Astrocyte (in vitro differentiated cells and primary cell): ENCODE results near the gene KIZ. TPM values are rescaled to one million over a fixed set of nuclear protein-coding genes. Genes with fewer than 3 reads are reported as not detected.

ENCODE experiments used
- DNase-seq: peaks from one replicate; pipeline ENCODE4 v3.0.0-alpha.2; 2010; ENCODE audit warnings: low read depth
- FAIRE-seq: peaks from 2 replicates; lab custom pipeline; 2011; peaks lifted over from hg19 to GRCh38; lab: Jason Lieb, UNC
- H2AFZ ChIP-seq: 2 replicates; pipeline ENCODE4 v1.6.0; 2012; ENCODE audit warnings: low read depth, low read length, inconsistent platforms
- H3K27ac ChIP-seq: 2 replicates; pipeline ENCODE4 v1.5.1; 2011; ENCODE audit warnings: low read depth, low read length, inconsistent platforms
- H3K27me3 ChIP-seq: 2 replicates; pipeline ENCODE4 v1.6.0; 2011; ENCODE audit warnings: low read length, inconsistent platforms; ENCODE audit not compliant: insufficient read depth
- H3K36me3 ChIP-seq: 2 replicates; pipeline ENCODE4 v1.5.1; 2011; ENCODE audit warnings: low read length, inconsistent platforms; ENCODE audit not compliant: insufficient read depth
- H3K4me1 ChIP-seq: 2 replicates; pipeline ENCODE4 v1.5.1; 2011; ENCODE audit warnings: low read length, inconsistent platforms; ENCODE audit not compliant: insufficient read depth
- H3K4me2 ChIP-seq: 2 replicates; pipeline ENCODE4 v1.6.0; 2012; ENCODE audit warnings: low read length, inconsistent platforms
- H3K4me3 ChIP-seq: 2 replicates; pipeline ENCODE4 v1.5.1; 2011; ENCODE audit warnings: low read depth, mild to moderate bottlenecking, low read length, inconsistent platforms; ENCODE audit not compliant: insufficient read depth
- H3K79me2 ChIP-seq: 2 replicates; pipeline ENCODE4 v1.6.0; 2012; ENCODE audit warnings: mild to moderate bottlenecking, low read length, inconsistent platforms; ENCODE audit not compliant: insufficient read depth
- H3K9ac ChIP-seq: 2 replicates; pipeline ENCODE4 v1.6.0; 2012; ENCODE audit warnings: mild to moderate bottlenecking, low read length, inconsistent platforms
- H3K9me3 ChIP-seq: 2 replicates; pipeline ENCODE4 v1.5.1; 2012; ENCODE audit warnings: low read depth, mild to moderate bottlenecking, low read length, inconsistent platforms; ENCODE audit not compliant: insufficient read depth
- H4K20me1 ChIP-seq: 2 replicates; pipeline ENCODE4 v1.6.0; 2012; ENCODE audit warnings: low read length, inconsistent platforms; ENCODE audit not compliant: insufficient read depth
- H3K27ac Mint-ChIP-seq: one replicate; pipeline ENCODE4 v1.8.0; 2021; ENCODE audit warnings: mild to moderate bottlenecking, mixed read lengths; ENCODE audit not compliant: unreplicated experiment
- H3K27me3 Mint-ChIP-seq: one replicate; pipeline ENCODE4 v1.8.0; 2021; ENCODE audit warnings: low read depth, mixed read lengths; ENCODE audit not compliant: unreplicated experiment
- H3K36me3 Mint-ChIP-seq: one replicate; pipeline ENCODE4 v1.8.0; 2021; ENCODE audit warnings: low read depth, mixed read lengths; ENCODE audit not compliant: unreplicated experiment
- H3K4me1 Mint-ChIP-seq: one replicate; pipeline ENCODE4 v1.8.0; 2021; ENCODE audit warnings: low read depth, mixed read lengths; ENCODE audit not compliant: unreplicated experiment
- H3K4me3 Mint-ChIP-seq: one replicate; pipeline ENCODE4 v1.8.0; 2021; ENCODE audit warnings: mild to moderate bottlenecking, moderate library complexity, mixed read lengths; ENCODE audit not compliant: unreplicated experiment
- H3K9me3 Mint-ChIP-seq: one replicate; pipeline ENCODE4 v1.8.0; 2021; ENCODE audit warnings: mild to moderate bottlenecking, mixed read lengths; ENCODE audit not compliant: unreplicated experiment
- EZH2 ChIP-seq: IDR thresholded peaks from 2 replicates; pipeline ENCODE4 v1.6.1; 2012; ENCODE audit warnings: mild to moderate bottlenecking, low read length, inconsistent platforms; ENCODE audit not compliant: insufficient read depth
- total RNA-seq: library from RNA; stranded (reverse); gene quantifications from 2 replicates; pipeline ENCODE4 v1.2.1, GENCODE V29; 2021
- TF ChIP-seq, protein P1 (sequence below): IDR thresholded peaks from 2 replicates; pipeline ENCODE4 v1.5.1; 2011; ENCODE audit warnings: low read depth, mild to moderate bottlenecking, inconsistent platforms, low read length, moderate library complexity; ENCODE audit not compliant: insufficient read depth

The KIZ gene
- total RNA-seq, 1 donor from 2014 or later = 9.7 TPM

DNA sequence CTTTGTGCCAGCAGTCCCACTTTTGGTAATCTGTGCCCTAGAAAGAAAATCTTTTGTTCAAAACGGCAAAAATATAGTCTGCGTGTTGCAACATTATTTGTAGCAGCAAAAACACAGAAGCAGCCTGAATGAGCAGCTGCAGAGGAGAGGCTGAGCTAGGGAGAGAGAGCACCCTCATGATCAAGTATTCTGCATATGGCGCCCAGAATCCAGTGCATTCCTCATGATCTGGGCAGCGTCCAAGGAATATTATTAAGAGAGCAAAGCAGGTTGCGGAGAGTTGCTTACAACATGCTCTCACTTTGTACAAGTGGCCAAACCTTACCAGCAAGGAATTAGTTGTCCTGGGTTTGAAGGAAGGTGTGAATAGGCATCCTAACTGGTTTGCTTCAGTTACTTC lies 25.9 kb downstream of the KIZ start:
- Mint-ChIP-seq H3K36me3 (peaks cover 9% of the 10 kb centered on the region), H3K9me3 (no peaks in the 10 kb centered on the region), H3K4me3 (no peak overlapping the region), H3K27ac (no peak overlapping the region), H3K4me1 (peaks cover 3% of the 10 kb centered on the region), H3K27me3 (no peaks in the 10 kb centered on the region)
- no peaks in the 10 kb centered on the region for H3K4me1 ChIP-seq
- H2AFZ ChIP-seq = no peak overlapping the region
- no peak overlapping the region for H3K27ac ChIP-seq
- no peaks in the 10 kb centered on the region for H3K79me2 ChIP-seq
- no peak overlapping the region for H3K4me3 ChIP-seq
- FAIRE-seq = no peak
- TF ChIP-seq EZH2 = no peak
- TF ChIP-seq, protein P1, sequence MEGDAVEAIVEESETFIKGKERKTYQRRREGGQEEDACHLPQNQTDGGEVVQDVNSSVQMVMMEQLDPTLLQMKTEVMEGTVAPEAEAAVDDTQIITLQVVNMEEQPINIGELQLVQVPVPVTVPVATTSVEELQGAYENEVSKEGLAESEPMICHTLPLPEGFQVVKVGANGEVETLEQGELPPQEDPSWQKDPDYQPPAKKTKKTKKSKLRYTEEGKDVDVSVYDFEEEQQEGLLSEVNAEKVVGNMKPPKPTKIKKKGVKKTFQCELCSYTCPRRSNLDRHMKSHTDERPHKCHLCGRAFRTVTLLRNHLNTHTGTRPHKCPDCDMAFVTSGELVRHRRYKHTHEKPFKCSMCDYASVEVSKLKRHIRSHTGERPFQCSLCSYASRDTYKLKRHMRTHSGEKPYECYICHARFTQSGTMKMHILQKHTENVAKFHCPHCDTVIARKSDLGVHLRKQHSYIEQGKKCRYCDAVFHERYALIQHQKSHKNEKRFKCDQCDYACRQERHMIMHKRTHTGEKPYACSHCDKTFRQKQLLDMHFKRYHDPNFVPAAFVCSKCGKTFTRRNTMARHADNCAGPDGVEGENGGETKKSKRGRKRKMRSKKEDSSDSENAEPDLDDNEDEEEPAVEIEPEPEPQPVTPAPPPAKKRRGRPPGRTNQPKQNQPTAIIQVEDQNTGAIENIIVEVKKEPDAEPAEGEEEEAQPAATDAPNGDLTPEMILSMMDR = no peak
- no peak overlapping the region for H3K9ac ChIP-seq
- no peak overlapping the region for H3K4me2 ChIP-seq
- no peaks in the 10 kb centered on the region for H3K27me3 ChIP-seq
- H3K36me3 ChIP-seq = no peaks in the 10 kb centered on the region
- no peaks in the 10 kb centered on the region for H3K9me3 ChIP-seq
- H4K20me1 ChIP-seq = no peaks in the 10 kb centered on the region
- DNase-seq = no peak

DNA sequence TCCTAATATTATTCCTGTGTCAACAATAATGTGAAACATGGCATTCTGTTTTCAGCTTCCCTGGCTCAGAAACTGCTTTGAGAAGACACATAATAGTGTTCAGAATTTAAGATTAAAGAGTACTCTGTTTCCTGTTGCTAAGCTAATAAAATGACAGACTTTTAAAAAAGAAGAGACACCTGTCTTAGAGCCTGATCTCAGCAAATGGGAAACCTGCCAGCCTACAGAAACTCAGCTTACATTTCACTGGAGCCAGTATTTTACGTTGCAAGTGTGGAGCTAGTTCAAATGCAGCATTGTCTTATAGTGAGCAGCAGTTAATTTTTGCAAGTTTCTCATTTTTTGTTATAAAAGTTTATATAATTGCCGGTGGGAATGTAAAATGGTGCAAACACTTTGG lies 28.8 kb downstream of the KIZ start:
- no peaks in the 10 kb centered on the region for H3K4me1 ChIP-seq
- H4K20me1 ChIP-seq = no peaks in the 10 kb centered on the region
- FAIRE-seq (no peak), DNase-seq (no peak)
- H3K9me3 ChIP-seq = no peaks in the 10 kb centered on the region
- H3K27me3 ChIP-seq = no peaks in the 10 kb centered on the region
- no peak overlapping the region for H3K27ac ChIP-seq
- H3K79me2 ChIP-seq = no peaks in the 10 kb centered on the region
- no peak overlapping the region for H3K4me3 ChIP-seq
- peaks cover 2% of the 10 kb centered on the region for H3K36me3 Mint-ChIP-seq
- no peak overlapping the region for H3K4me2 ChIP-seq
- no peaks in the 10 kb centered on the region for H3K27me3 Mint-ChIP-seq
- H3K9me3 Mint-ChIP-seq = no peaks in the 10 kb centered on the region
- no peak overlapping the region for H3K27ac Mint-ChIP-seq
- H3K4me3 Mint-ChIP-seq = no peak overlapping the region
- no peak overlapping the region for H3K9ac ChIP-seq
- no peak overlapping the region for H2AFZ ChIP-seq
- TF ChIP-seq, protein P1 = no peak
- TF ChIP-seq EZH2 = no peak
- no peaks in the 10 kb centered on the region for H3K36me3 ChIP-seq
- H3K4me1 Mint-ChIP-seq = peaks cover 3% of the 10 kb centered on the region

DNA sequence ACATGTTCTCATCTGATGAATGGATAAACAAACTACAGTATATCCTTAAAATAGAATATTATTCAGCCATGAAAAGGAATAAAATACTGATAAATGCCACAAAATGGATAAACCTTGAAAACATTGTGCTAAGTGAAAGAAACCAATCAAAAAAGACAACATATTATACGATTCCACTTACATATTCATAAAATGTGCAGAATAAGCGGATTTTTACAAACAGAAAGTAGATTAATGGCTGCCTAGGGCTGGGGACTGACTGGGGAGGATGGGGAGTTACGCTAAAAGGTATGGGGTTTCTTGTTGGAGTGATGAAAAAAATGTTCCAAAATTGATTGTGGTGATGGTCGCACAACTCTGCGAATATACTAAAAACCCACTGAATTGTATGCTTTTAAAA lies 29.4 kb downstream of the KIZ start:
- no peak overlapping the region for H3K4me3 ChIP-seq
- H3K9ac ChIP-seq = no peak overlapping the region
- Mint-ChIP-seq H3K4me1 (peaks cover 3% of the 10 kb centered on the region), H3K9me3 (no peaks in the 10 kb centered on the region), H3K27ac (no peak overlapping the region), H3K4me3 (no peak overlapping the region), H3K27me3 (no peaks in the 10 kb centered on the region), H3K36me3 (no peaks in the 10 kb centered on the region)
- H3K36me3 ChIP-seq = no peaks in the 10 kb centered on the region
- no peak overlapping the region for H2AFZ ChIP-seq
- H3K27ac ChIP-seq = no peak overlapping the region
- no peaks in the 10 kb centered on the region for H4K20me1 ChIP-seq
- no peak for FAIRE-seq
- TF ChIP-seq EZH2 = no peak
- TF ChIP-seq, protein P1 = no peak
- no peaks in the 10 kb centered on the region for H3K4me1 ChIP-seq
- no peak for DNase-seq
- no peaks in the 10 kb centered on the region for H3K27me3 ChIP-seq
- no peaks in the 10 kb centered on the region for H3K9me3 ChIP-seq
- H3K79me2 ChIP-seq = no peaks in the 10 kb centered on the region
- no peak overlapping the region for H3K4me2 ChIP-seq
